ENCODE data around the gene RAB12. TPM values are rescaled to one million over a fixed set of nuclear protein-coding genes. Genes with fewer than 3 reads are reported as not detected.
"Not testable (repeated sequence)": the region's sequence is repeated elsewhere in the genome, so short reads cannot be mapped to it uniquely, and the experiment has no call there.

Gene RAB12
- total RNA-seq, 1 experiment from 2014 or later: 61.8 TPM

GRCh38 chr18:8647359-8647758 is 38.1 kb downstream of the RAB12 start:
- DNase-seq (ENCODE audit: low read depth): not testable (repeated sequence)

- DNase-seq (ENCODE audit: low read depth): not testable (repeated sequence)
These were observed 42.4 kb downstream of the RAB12 start for GRCh38 chr18:8651478-8652261.

GRCh38 chr18:8654503-8655451 is 45.5 kb downstream of the RAB12 start:
- DNase-seq (ENCODE audit: low read depth): peak; percentile 23

- no peak for DNase-seq (ENCODE audit: low read depth)
These were observed 47.0 kb downstream of the RAB12 start for GRCh38 chr18:8656232-8656631.

GRCh38 chr18:8657050-8657820 is 48.0 kb downstream of the RAB12 start:
- DNase-seq (ENCODE audit: low read depth): peak; percentile 45

GRCh38 chr18:8657873-8658470 is 48.7 kb downstream of the RAB12 start:
- peak; percentile 43 for DNase-seq (ENCODE audit: low read depth)

- DNase-seq (ENCODE audit: low read depth): no peak
These were observed 49.7 kb downstream of the RAB12 start for GRCh38 chr18:8658858-8659485.

- DNase-seq (ENCODE audit: low read depth): no peak
These were observed 50.5 kb downstream of the RAB12 start for GRCh38 chr18:8659609-8660242.

GRCh38 chr18:8660316-8660715 is 51.1 kb downstream of the RAB12 start:
- no peak for DNase-seq (ENCODE audit: low read depth)

- peak; percentile 42 for DNase-seq (ENCODE audit: low read depth)
These were observed 52.7 kb downstream of the RAB12 start for GRCh38 chr18:8661754-8662559.

GRCh38 chr18:8662560-8663255 is 53.5 kb downstream of the RAB12 start:
- no peak for DNase-seq (ENCODE audit: low read depth)

GRCh38 chr18:8667846-8668245 is 58.6 kb downstream of the RAB12 start:
- no peak for DNase-seq (ENCODE audit: low read depth)

- no peak for DNase-seq (ENCODE audit: low read depth)
These were observed 59.1 kb downstream of the RAB12 start for GRCh38 chr18:8668381-8668780.

- DNase-seq (ENCODE audit: low read depth): no peak
These were observed 60.3 kb downstream of the RAB12 start for GRCh38 chr18:8669571-8669970.

GRCh38 chr18:8673256-8674209 is 64.3 kb downstream of the RAB12 start:
- no peak for DNase-seq (ENCODE audit: low read depth)

GRCh38 chr18:8675057-8675456 is 65.8 kb downstream of the RAB12 start:
- no peak for DNase-seq (ENCODE audit: low read depth)

- DNase-seq (ENCODE audit: low read depth): no peak
These were observed 72.0 kb downstream of the RAB12 start for GRCh38 chr18:8681196-8681595.

GRCh38 chr18:8684577-8684976 is 75.3 kb downstream of the RAB12 start:
- DNase-seq (ENCODE audit: low read depth): no peak
